GM18519 (cell line): Measurements from ENCODE around the gene MSI2.

Source experiments
- ATAC-seq: cut with Tn5 transposase; IDR thresholded peaks from one replicate; pipeline ENCODE4 v1.9.1; 2021; ENCODE audit warnings: mild to moderate bottlenecking, moderate library complexity; ENCODE audit not compliant: unreplicated experiment, low FRiP score

MSI2 gene

GRCh38 chr17:57447990-57448758 is 191.9 kb downstream of the MSI2 start:
- no peak for ATAC-seq

DNA sequence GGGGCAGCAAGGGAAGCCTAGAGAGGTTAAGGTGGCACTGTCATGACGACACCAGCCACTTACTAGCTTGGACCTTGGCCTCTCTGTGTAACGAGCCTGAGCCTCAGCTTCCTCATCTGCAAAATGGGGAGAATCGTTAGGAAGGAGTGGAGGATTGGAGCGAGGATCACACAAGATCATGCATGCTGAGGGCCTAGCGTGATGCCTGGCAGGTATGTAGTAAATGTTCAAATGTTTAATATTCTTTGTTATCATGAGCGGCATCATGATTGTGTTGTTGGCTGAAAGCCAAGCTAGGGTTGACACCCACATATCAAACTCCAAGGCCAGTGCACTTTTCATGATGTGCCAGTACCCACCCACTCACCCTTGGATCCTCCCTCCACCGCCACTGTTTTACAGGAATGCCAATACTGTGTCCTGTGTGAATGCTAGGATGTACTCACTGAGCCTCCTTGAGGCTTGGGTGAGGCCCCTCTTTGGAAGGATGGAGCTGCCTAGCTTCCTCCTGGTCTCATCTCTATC is 192.5 kb downstream of the MSI2 start:
- ATAC-seq: no peak

DNA sequence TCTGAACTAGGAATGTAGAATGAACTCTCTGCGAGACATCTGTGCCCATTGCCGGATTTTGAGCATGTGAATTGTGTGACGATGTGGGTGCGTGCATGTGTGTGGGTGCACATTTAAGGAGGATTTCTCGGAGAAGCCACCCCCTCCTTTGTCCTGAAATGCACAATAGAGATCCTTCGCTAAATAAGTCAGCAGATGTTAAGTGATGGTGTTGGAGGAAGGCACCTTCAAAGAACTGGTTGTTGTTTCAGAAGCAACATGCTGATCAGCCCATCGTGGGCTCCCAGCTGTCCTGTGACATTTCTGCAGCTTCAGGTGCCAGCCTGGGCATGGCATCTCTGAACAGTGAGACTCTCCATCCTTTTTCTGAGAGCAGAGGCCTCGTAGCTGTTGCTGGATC is 194.9 kb downstream of the MSI2 start:
- no peak for ATAC-seq

DNA sequence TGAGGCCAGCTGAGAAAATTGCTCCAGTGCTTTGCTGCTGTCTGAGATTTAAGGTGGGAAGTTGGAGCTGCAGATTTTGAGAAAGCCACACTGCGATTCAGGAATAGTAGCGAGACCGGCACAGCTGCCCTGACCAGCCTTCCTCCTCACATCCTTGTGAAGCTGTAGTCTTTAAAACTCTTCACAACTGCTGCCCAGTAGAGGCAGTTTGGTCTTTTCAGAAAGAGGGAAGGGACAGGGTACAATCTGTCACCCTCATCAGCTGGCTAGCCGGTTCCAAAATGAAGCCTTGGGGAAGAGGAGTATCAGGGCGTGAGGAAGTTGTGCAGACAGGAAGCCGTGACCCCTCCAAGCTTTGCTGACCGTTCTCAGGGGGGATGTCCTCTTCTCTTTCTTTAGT is 195.3 kb downstream of the MSI2 start:
- no peak for ATAC-seq

DNA sequence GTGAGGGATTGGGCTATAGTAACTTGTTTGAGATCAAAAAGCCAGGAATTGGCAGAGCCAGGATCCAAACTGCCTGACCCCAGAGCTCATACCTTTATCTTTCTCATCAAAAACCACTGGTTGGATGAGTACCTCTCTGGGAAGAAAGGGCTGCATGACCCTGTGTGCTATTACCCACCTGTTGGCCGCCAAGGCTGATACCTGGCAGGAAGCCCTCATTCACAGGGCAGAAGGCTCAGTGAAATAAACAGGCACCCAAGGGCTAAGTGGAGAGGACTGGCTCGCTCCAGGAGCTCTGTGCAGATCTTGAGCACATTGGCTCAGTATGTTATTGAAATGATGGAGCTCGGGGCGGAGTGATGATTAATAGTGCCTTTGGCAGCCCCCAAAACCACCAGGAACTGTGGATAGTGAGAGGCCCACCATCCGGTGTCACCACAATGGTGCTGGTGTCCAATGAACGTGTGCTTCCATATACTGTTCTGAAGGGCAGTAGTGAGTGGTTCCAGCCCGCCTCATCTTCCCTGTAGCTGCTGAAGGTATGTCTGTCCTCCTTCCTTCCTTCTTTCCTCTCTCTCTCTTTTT is 197.6 kb downstream of the MSI2 start:
- ATAC-seq: no peak

GRCh38 chr17:57454729-57455062 is 198.4 kb downstream of the MSI2 start:
- no peak for ATAC-seq

DNA sequence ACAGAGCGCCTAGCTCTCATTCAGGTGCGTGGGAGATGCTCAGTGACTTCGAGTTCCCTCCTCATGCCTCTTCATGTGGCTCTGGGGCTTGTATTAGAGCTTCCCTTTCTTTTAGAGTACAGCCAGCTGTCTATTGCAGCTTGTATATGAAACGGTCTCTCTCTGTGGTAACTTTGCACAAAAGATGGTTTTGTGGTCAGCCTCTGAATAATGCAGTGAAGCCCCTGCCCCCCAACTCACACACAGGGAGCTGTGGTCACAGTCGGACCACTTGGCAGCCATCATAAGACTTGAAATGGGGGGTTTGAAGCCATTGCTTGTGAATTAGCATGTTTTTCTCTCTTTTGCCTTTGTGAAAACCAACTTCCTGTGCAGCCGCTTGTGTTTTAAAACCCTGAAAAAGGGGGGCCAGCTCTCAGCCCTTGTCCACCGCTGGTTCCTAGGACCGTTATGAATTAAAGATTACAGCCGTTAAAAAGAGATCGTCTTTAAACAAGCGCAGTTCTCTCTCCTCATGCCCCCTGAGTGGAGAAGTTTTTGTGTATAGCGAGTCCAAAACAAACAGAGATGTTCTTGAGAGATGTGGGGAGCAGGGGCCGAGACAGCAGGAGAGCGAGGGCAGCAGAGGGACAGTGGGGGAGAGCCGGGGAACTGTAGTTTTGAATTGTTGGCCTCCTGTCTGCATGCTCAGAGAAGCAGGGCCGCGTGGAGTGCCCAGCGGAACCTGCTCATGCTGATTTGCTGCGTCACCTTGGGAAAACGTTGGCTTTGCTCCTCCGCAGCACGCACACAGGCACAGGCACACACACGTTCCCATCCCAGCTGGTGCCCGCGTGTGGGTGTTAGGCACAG is 199.0 kb downstream of the MSI2 start:
- peak; percentile 87 for ATAC-seq

GRCh38 chr17:57456622-57457021 is 200.3 kb downstream of the MSI2 start:
- no peak for ATAC-seq

DNA sequence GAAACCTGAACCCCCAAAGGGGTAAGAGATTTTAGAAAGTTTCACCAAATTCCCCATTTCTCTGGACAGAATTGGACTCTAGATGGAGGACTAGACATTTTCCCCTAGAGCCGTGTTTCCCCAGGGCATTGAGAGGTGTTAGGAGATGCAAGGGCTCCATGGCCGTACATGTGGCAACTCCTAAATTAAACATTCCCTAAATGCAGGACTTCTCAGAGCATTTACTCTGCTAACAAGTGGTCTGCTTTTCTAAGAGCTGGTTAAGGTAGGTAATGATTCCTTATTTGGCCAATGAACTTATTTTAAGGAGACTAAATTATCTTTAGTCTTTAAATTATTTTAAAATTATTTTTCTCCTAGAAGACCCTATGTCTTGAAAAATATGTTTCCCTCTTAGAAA is 200.9 kb downstream of the MSI2 start:
- ATAC-seq: no peak

- no peak for ATAC-seq
Observed at GRCh38 chr17:57458718-57459285, 202.5 kb downstream of the MSI2 start.

DNA sequence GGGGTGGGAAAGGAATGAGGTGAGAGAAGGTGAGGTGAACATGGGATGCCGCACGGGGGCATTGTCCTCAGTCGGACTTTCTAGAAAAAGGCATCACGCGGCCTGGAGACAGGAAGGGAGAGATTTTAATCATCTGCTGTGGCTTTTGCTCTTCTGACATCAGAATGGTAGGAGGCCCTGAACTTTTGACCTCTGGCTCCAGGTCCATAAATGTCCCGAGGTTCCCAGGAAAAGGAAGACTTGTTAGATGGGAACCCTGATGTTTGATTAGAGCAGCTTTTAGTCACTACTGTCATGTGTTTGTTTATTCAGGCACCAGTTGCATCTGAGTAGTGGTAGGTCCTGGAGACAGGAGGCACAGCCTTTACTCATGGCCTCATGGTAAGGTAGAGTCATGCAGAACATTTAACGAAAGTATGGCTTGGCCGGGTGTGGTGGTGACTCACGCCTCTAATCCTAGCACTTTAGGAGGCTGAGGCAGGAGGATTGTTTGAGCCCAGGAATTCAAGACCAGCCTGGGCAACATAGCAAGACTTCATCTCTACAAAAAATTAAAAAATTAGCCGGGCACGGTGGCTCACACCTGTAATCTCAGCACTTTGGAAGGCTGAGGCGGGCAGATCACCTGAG is 203.1 kb downstream of the MSI2 start:
- no peak for ATAC-seq

GRCh38 chr17:57461082-57461481 is 204.8 kb downstream of the MSI2 start:
- ATAC-seq: no peak

DNA sequence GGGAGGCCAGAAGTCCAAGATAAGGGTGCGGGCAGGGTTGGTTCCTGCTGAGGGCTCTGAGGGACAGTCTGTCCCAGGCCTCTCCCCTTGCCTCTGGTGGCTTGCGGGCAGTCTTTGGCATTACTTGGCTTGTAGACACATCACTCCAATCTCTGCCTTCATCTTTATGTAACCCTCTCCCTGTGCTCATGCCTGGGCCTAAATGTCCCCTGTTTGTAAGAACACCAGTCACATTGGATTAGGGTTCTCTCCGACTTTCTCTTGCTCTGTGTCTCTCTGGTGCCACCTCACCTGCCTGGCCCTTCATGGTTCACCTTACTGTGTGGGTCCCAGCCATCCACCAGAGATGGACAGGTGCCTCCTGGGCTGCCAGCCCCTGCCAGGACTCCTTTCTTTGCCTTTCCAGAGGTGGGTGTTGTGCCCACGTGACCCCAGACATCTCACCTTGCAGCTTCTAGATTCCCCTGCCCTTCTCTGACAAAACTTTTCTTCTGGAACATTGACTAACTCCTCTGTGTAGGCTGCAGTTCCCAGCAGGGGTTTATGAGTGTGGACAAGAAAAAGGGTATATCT is 205.8 kb downstream of the MSI2 start:
- ATAC-seq: no peak

- peak; percentile 85 for ATAC-seq
Observed at GRCh38 chr17:57463103-57463885, 207.0 kb downstream of the MSI2 start.

GRCh38 chr17:57464191-57464864 is 208.0 kb downstream of the MSI2 start:
- no peak for ATAC-seq

- no peak for ATAC-seq
Observed at GRCh38 chr17:57465610-57466009, 209.3 kb downstream of the MSI2 start.

DNA sequence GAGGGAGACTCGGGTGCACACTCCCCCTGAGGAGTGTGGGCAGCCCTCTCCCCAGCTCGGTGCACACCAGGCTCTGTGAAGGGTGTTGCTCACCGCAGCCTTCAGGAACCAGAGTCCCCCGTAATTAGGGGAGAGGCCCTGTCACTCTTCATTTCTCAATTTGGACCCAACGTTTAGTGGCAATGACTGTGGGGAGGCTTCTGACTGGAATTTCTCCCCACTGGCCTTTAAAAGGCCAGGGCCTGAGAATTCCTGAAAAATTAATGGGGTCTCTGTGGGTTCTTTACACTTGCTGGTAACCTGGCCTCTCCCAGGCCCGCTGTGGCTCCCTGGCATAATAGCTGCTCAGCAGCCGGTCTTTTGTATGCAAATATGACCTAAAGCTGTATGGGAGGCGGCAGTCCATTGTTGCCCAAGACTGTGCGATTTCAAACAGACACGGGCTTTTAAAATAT is 209.7 kb downstream of the MSI2 start:
- ATAC-seq: no peak

- no peak for ATAC-seq
Observed at GRCh38 chr17:57466521-57466920, 210.2 kb downstream of the MSI2 start.

DNA sequence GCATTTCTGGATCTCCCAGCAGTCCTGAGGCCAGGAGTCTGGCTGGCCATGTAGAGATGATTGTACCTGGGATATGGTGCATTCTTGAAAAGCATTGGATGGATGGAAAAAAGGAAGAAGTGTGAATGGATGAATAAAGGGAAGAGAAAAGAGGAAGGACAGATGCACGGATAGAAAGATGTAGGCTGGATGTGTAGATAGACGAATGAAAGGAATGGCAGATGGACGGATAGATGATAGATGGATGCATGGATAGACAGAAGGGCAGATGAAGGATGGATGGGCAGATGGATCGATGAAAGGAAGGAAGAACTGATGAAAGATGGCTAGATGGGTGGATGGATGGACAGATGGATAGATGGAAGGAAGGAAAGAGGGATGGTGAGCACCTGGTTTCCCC is 210.9 kb downstream of the MSI2 start:
- ATAC-seq: no peak
